Mucosa of gallbladder (tissue), 1 donor: Measurements from ENCODE around the gene SPTB. TPM values are rescaled to one million over a fixed set of nuclear protein-coding genes. Genes with fewer than 3 reads are reported as not detected.

ENCODE experiments used
- DNase-seq: peaks from one replicate; pipeline ENCODE4 v3.0.0-alpha.2; 2020; ENCODE audit warnings: low spot score
- total RNA-seq: library from RNA; stranded (reverse); gene quantifications from one replicate; pipeline ENCODE4 v1.2.1, GENCODE V29; 2021
- donor health status: DM: no; HTN: no; CAD: no.

SPTB gene
- total RNA-seq, 1 donor from 2014 or later, result 3.1 TPM

GRCh38 chr14:64850369-64851137 lies 29.2 kb downstream of the SPTB start:
- no peak for DNase-seq

- no peak for DNase-seq
Observed at GRCh38 chr14:64849940-64850339, 29.8 kb downstream of the SPTB start.

DNA sequence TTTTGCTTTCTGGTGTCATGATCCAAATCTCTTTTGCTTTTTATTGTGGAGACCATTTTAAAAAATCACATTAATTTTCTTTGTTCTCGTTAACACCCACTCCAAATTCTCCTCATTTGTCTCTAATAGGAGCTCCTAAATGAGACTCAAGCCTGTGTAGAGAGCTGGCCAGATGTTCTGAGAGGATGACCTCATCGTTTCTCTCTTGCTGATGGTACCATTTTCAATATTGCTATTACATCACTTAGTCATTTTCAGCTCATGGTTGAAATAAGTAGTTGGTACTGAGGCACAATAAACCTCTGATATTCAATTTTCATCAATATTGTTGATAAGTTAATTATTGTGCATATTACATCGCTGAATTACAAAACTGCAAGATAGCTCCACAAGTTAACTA lies 31.5 kb downstream of the SPTB start:
- no peak for DNase-seq

- DNase-seq, result no peak
Observed at GRCh38 chr14:64846319-64846718, 33.4 kb downstream of the SPTB start.

GRCh38 chr14:64845878-64846277 lies 33.8 kb downstream of the SPTB start:
- no peak for DNase-seq

- DNase-seq, result no peak
Observed at GRCh38 chr14:64844969-64845536, 34.7 kb downstream of the SPTB start.

GRCh38 chr14:64844272-64844671 lies 35.4 kb downstream of the SPTB start:
- DNase-seq, result no peak

- no peak for DNase-seq
Observed at GRCh38 chr14:64843548-64843947, 36.2 kb downstream of the SPTB start.

- DNase-seq, result no peak
Observed at GRCh38 chr14:64841772-64842750, 37.6 kb downstream of the SPTB start.

DNA sequence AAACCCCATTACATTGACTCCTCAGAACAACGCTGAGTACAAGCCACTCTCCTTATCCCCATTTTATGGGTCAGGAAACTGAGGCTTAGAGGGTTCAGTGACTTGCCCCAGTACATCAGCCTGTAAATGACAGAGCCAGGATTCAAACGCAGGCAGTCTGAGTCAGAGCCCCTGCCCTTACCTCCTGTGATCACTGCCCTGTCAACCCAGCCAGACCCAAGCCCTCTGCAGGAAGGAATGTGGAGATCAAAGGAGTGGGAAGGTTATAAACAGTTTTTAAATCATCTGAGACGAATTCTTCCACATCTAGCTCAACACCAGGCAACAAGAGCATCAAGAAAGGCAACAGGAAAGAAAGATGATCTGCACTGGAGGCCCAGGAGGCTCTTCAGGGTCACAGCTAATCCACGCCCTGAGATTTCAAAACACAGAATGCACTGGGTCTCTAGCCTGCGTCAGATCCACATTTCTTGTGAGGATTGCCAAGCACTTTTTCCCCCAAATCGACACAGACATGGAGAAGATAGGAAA lies 38.5 kb downstream of the SPTB start:
- no peak for DNase-seq

GRCh38 chr14:64838656-64839055 lies 41.1 kb downstream of the SPTB start:
- no peak for DNase-seq

DNA sequence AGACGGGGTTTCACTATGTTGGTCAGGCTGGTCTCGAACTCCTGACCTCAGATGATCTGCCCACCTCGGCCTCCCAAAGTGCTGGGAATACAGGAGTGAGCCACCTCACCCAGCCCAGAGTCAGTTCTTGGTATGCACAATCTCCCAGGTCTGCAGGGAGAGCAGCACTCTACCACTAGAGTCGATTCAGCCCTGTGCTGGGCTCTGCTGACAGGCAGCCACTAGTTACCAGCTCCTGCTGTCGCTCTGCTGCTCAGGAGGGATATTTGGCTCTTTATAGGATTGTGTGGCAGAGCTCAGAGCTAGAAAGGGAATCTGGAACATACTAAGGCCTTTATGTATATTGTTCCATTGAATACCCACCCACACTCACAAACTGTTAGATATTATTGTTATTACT lies 44.3 kb downstream of the SPTB start:
- DNase-seq, result no peak

GRCh38 chr14:64834965-64835364 lies 44.7 kb downstream of the SPTB start:
- no peak for DNase-seq

GRCh38 chr14:64831419-64831818 lies 48.3 kb downstream of the SPTB start:
- DNase-seq, result no peak

GRCh38 chr14:64830961-64831360 lies 48.7 kb downstream of the SPTB start:
- DNase-seq, result no peak

DNA sequence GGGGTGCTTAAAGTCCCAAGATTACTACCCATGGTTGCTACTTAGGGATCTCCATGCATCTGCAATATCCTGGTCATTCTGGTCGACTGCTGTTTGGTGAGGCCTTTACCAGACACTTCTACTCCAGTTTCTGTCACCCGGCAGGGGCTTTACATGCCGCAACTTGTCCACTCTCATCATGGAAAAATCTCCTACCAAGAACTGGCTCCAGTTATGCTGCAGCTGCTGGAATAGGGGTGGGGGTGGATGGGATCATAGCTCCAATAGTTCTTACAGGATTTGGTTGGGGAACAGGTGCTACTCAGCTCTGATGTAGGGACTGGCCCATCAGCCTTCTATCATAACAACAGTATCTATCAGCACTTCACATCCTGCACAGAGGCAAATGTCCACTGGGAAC lies 51.6 kb downstream of the SPTB start:
- DNase-seq, result no peak

GRCh38 chr14:64826845-64827244 lies 52.9 kb downstream of the SPTB start:
- no peak for DNase-seq

GRCh38 chr14:64826333-64826732 lies 53.4 kb downstream of the SPTB start:
- DNase-seq, result no peak

GRCh38 chr14:64825509-64825908 lies 54.2 kb downstream of the SPTB start:
- DNase-seq, result no peak

DNA sequence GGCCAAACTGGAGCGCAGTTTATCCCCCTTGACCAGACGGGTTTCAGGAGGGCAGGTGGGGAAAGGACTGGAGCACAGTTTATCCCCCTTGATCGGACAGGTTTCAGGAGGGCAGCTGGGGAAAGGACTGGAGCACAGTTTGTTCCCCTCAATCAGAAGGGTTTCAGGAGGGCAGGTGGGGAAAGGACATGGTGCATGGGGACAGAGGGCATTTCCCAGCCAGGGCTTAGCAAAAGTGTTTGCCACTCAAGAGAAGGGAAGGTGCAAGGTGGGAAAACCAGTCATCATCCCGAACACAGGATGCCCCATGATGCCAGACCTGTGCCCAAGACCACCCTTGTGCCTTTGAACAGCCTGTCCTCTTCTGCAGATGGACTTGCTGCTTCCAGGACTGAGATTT lies 54.7 kb downstream of the SPTB start:
- DNase-seq, result no peak

DNA sequence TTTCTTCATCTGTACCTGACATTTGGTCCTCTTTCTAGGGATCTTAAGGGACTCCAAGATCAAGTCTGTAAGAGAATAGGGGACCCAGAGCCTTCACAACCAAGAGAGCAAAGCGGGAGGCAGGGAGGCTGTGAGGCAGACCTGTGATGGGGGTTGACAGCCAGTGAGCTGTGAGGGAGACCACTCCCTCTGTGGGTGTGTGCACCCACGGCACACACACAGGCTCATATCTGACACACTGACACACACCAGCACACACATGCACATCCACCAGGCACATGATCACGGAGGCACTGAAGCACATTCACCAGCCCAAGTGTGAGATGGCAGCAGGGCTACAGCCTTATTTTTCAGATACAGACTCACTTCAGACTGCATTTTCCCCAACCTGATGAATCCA lies 55.2 kb downstream of the SPTB start:
- DNase-seq, result no peak

DNA sequence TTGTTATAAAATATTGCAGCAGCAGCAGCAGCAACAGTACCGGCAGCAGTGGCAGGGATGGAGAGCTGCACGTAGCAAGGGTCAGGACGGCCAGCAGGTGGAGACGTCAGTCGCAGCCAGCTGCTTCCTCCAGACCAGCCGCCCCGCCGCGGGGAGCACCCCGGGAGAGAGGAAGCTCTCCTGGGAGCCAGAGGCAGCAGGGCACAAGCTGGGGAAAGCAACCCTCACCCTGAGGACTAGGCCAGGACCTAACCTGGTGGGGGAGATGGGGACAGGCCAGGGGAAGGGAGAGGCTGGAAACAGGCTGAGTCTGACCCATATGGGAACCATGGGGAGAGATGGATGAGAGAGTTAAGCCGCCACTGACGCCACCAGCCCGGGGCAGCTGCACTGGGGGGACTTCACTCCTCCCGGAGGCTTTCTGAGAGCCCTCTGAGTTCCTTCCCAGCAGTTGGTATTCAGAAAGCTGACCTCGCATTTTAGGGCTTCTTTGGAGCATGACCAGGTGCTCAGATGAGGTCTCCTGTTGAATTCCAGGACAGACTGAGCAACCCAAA lies 56.3 kb downstream of the SPTB start:
- DNase-seq, result peak; percentile 69
